SK-N-SH (cell line): ENCODE measurements around the gene SLC30A5. TPM values are rescaled to one million over a fixed set of nuclear protein-coding genes. Genes with fewer than 3 reads are reported as not detected.

Source experiments
- CTCF ChIA-PET: fragments of 300-600, 350-600 bp; formaldehyde crosslinking; extraction: SDS; loops from one replicate; lab custom pipeline; 2021; lab: Yijun Ruan, JAX
- POLR2A ChIA-PET: fragments of 350-600 bp; sonication (Branson Sonifier 250); formaldehyde crosslinking; extraction: SDS; loops from one replicate; lab custom pipeline; 2020; ENCODE audit warnings: antibody characterized with exemption, inconsistent platforms; lab: Yijun Ruan, JAX
- DNase-seq: peaks from one replicate; pipeline ENCODE4 v3.0.0; 2012
- H2AFZ ChIP-seq: fragments of 200-600 bp; sonication (generic); 2 replicates; pipeline ENCODE4 v1.8.1; 2016; ENCODE audit warnings: antibody characterized with exemption, mild to moderate bottlenecking, low read depth
- H3F3A ChIP-seq: fragments of 200-600 bp; sonication (generic); replicated peaks from 2 replicates; pipeline ENCODE3; 2016; ENCODE audit warnings: antibody characterized with exemption, mild to moderate bottlenecking; ENCODE audit not compliant: insufficient read depth
- H3K27ac ChIP-seq, 2 experiments: fragments of 200-500 bp in 1 of 2; fragments of 200-600 bp in 1 of 2; sonication (Bioruptor generic) in 1 of 2; sonication (generic), shearing (Covaris generic) in 1 of 2; 2 replicates each; pipeline versions ENCODE4 v1.5.1 to v1.6.1; 2014 to 2016; ENCODE audit warnings: low read depth in 2 of 2, inconsistent platforms in 1 of 2, low read length in 1 of 2, mild to moderate bottlenecking in 1 of 2, mixed read lengths in 1 of 2
- H3K27me3 ChIP-seq: fragments of 200-600 bp; sonication (generic), shearing (Covaris generic); 2 replicates; pipeline ENCODE4 v1.6.1; 2016; ENCODE audit warnings: mixed run types; ENCODE audit not compliant: insufficient read depth
- H3K36me3 ChIP-seq, 2 experiments: fragments of 200-500 bp in 1 of 2; fragments of 200-600 bp in 1 of 2; sonication (Bioruptor generic) in 1 of 2; sonication (generic) in 1 of 2; replicated peaks in 1 of 2; 2 replicates each; pipeline versions ENCODE3 to v1.5.1; 2014 to 2016; ENCODE audit warnings: low read length in 1 of 2, mild to moderate bottlenecking in 1 of 2; ENCODE audit not compliant: insufficient read depth in 2 of 2, control insufficient read depth in 1 of 2
- H3K4me1 ChIP-seq, 2 experiments: fragments of 200-500 bp in 1 of 2; fragments of 200-600 bp in 1 of 2; sonication (Bioruptor generic) in 1 of 2; sonication (generic), shearing (Covaris generic) in 1 of 2; 2 replicates each; pipeline versions ENCODE4 v1.5.1 to v1.6.1; 2014 to 2016; ENCODE audit warnings: low read depth in 1 of 2, low read length in 1 of 2, mixed run types in 1 of 2; ENCODE audit not compliant: insufficient read depth in 2 of 2, control insufficient read depth in 1 of 2
- H3K4me2 ChIP-seq: fragments of 200-600 bp; sonication (generic), shearing (Covaris generic); 2 replicates; pipeline ENCODE4 v1.6.1; 2017; ENCODE audit warnings: mixed run types
- H3K4me3 ChIP-seq, 2 experiments: fragments of 200-500 bp in 1 of 2; fragments of 200-600 bp in 1 of 2; sonication (Bioruptor generic) in 1 of 2; sonication (generic), shearing (Covaris generic) in 1 of 2; 2 replicates each; pipeline versions ENCODE4 v1.5.1 to v1.8.1; 2014 to 2016; ENCODE audit warnings: low read depth in 2 of 2, inconsistent platforms in 1 of 2, low read length in 1 of 2, mild to moderate bottlenecking in 1 of 2, mixed read lengths in 1 of 2, moderate library complexity in 1 of 2
- H3K79me2 ChIP-seq: fragments of 200-600 bp; sonication (generic); 2 replicates; pipeline ENCODE4 v1.8.1; 2017; ENCODE audit warnings: mild to moderate bottlenecking; ENCODE audit not compliant: insufficient read depth
- H3K9ac ChIP-seq: fragments of 200-600 bp; sonication (generic); 2 replicates; pipeline ENCODE4 v1.6.1; 2017; ENCODE audit warnings: mixed run types
- H3K9me2 ChIP-seq: fragments of 200-600 bp; sonication (generic); 2 replicates; pipeline ENCODE4 v1.6.1; 2017; ENCODE audit warnings: mixed run types
- H3K9me3 ChIP-seq: fragments of 200-600 bp; sonication (generic); 2 replicates; pipeline ENCODE4 v1.6.1; 2017; ENCODE audit warnings: mixed run types, mild to moderate bottlenecking, moderate library complexity
- H4K20me1 ChIP-seq: fragments of 200-600 bp; sonication (generic); 2 replicates; pipeline ENCODE4 v1.6.1; 2017; ENCODE audit warnings: mild to moderate bottlenecking, mixed run types; ENCODE audit not compliant: insufficient read depth
- CHD2 ChIP-seq: fragments of 150-350 bp; IDR thresholded peaks from 2 replicates; pipeline ENCODE4 v1.6.1; 2018; ENCODE audit warnings: low read length; ENCODE audit not compliant: partially characterized antibody
- CTCF ChIP-seq: fragments of 200-600 bp; sonication (generic); IDR thresholded peaks from 2 replicates; pipeline ENCODE4 v1.6.1; 2017; ENCODE audit warnings: antibody characterized with exemption, mild to moderate bottlenecking, moderate library complexity
- ELF1 ChIP-seq: IDR thresholded peaks from 2 replicates; pipeline ENCODE4 v1.4.0; 2012
- EP300 ChIP-seq, 2 experiments: IDR thresholded peaks; 2 replicates each; pipeline versions ENCODE4 v1.4.0 to v1.6.1; 2012; ENCODE audit warnings: borderline replicate concordance in 1 of 2, low read depth in 1 of 2, low read length in 1 of 2
- FOSL2 ChIP-seq: IDR thresholded peaks from 2 replicates; pipeline ENCODE4 v1.4.0; 2012; ENCODE audit warnings: low read depth, mild to moderate bottlenecking, moderate library complexity, borderline replicate concordance
- FOXJ3 ChIP-seq: sonication (generic); formaldehyde crosslinking; IDR thresholded peaks from 2 replicates; pipeline ENCODE4 v1.5.1; 2020; ENCODE audit warnings: mild to moderate bottlenecking, missing genetic modification reagents
- GABPA ChIP-seq: IDR thresholded peaks from 2 replicates; pipeline ENCODE4 v1.4.0; 2012; ENCODE audit warnings: low read depth, mild to moderate bottlenecking
- MXI1 ChIP-seq: IDR thresholded peaks from 2 replicates; pipeline ENCODE4 v1.6.1; 2012; ENCODE audit warnings: mild to moderate bottlenecking, low read depth, low read length, improper control_type of control experiment
- PBX3 ChIP-seq: IDR thresholded peaks from 2 replicates; pipeline ENCODE4; 2012
- POLR2AphosphoS5 ChIP-seq: IDR thresholded peaks from 2 replicates; pipeline ENCODE4 v1.6.1; 2012; ENCODE audit warnings: low read depth, low read length
- RAD21 ChIP-seq: IDR thresholded peaks from 2 replicates; pipeline ENCODE4 v1.6.1; 2012; ENCODE audit warnings: mild to moderate bottlenecking, low read length
- REST ChIP-seq: IDR thresholded peaks from 2 replicates; pipeline ENCODE4 v1.6.1; 2012; ENCODE audit warnings: mild to moderate bottlenecking, low read depth, low read length, moderate library complexity
- RFX5 ChIP-seq: IDR thresholded peaks from 2 replicates; pipeline ENCODE4 v1.6.1; 2012; ENCODE audit warnings: mild to moderate bottlenecking, improper control_type of control experiment, low read length
- RXRA ChIP-seq: IDR thresholded peaks from 2 replicates; pipeline ENCODE4 v1.4.0; 2012; ENCODE audit warnings: low read depth, mild to moderate bottlenecking, borderline replicate concordance
- SMC3 ChIP-seq: IDR thresholded peaks from 2 replicates; pipeline ENCODE4 v1.6.1; 2012; ENCODE audit warnings: low read depth, low read length, improper control_type of control experiment
- TCF12 ChIP-seq: IDR thresholded peaks from 2 replicates; pipeline ENCODE4 v1.4.0; 2012
- TEAD4 ChIP-seq: IDR thresholded peaks from 2 replicates; pipeline ENCODE4 v1.4.0; 2012; ENCODE audit warnings: mild to moderate bottlenecking, borderline replicate concordance; ENCODE audit not compliant: insufficient read depth
- USF2 ChIP-seq: fragments of 150-350 bp; IDR thresholded peaks from 2 replicates; pipeline ENCODE4 v1.6.1; 2017; ENCODE audit warnings: antibody characterized with exemption, low read length, low read depth, borderline replicate concordance
- ZBTB33 ChIP-seq: IDR thresholded peaks from 2 replicates; pipeline ENCODE4 v1.4.0; 2012; ENCODE audit warnings: low read depth, borderline replicate concordance
- WGBS: methylation state at CpG from one replicate; pipeline ENCODE4 v1.1.6; 2017; ENCODE audit warnings: low lambda C conversion rate; 5-methylcytosine and 5-hydroxymethylcytosine counted together
- polyA plus RNA-seq, 3 experiments: library from polyadenylated mRNA; depleted of rRNA; stranded (reverse); fragments of >200 nt; gene quantifications; 2 replicates each; pipeline ENCODE4 v1.2.3, GENCODE V29; 2012

The SLC30A5 gene
- polyA plus RNA-seq, 1 of the 3 experiments (the other 2 are of a cell fraction) = 28.5 TPM

GRCh38 chr5:69083412-69083811 lies 10.4 kb upstream of the SLC30A5 start:
- Histone ChIP-seq H3K79me2 (no peaks in the 10 kb centered on the region), H4K20me1 (no peaks in the 10 kb centered on the region), H3K36me3 (no peaks in the 10 kb centered on the region), H3K9ac (no peak overlapping the region), H3K4me1 (no peaks in the 10 kb centered on the region), H3K27ac (no peak overlapping the region), H3K27me3 (no peaks in the 10 kb centered on the region), H3K4me3 (no peak overlapping the region), H3K4me2 (no peak overlapping the region), H3K9me2 (no peaks in the 10 kb centered on the region), H2AFZ (peak overlapping the region; percentile 42; the same call in 1 of the 2 replicates), H3F3A (no peaks in the 10 kb centered on the region), H3K9me3 (no peaks in the 10 kb centered on the region)
- TF ChIP-seq GABPA = no peak
- TF ChIP-seq ELF1 = no peak
- peak; percentile 18; the same call in 1 of the 2 replicates for TF ChIP-seq CTCF
- no peak for TF ChIP-seq FOSL2
- no peak for TF ChIP-seq FOXJ3 (CRISPR knock-in tag)
- no peak for TF ChIP-seq RFX5
- TF ChIP-seq TCF12 = no peak
- TF ChIP-seq USF2 = no peak
- TF ChIP-seq TEAD4 = no peak
- TF ChIP-seq RXRA = no peak
- TF ChIP-seq PBX3 = no peak
- TF ChIP-seq CHD2 = no peak
- TF ChIP-seq RAD21 = 0 out of 2 replicates have a peak, but pooled peaks have one; percentile 20
- no peak for TF ChIP-seq SMC3
- no peak for TF ChIP-seq MXI1
- ChIA-PET CTCF (interaction anchor here (1.1 to 3.6 kb wide), 5 partner anchors 10 to 60 kb away, joined by 3 to 31 read pairs (median 5); partner anchors contain the start of gene SLC30A5), POLR2A (no interaction called here)
- DNase-seq = no peak

GRCh38 chr5:69084195-69084594 lies 9.6 kb upstream of the SLC30A5 start:
- Histone ChIP-seq H3K27ac (no peak overlapping the region), H3K4me3 (no peak overlapping the region), H4K20me1 (no peaks in the 10 kb centered on the region), H3K36me3 (no peaks in the 10 kb centered on the region), H3K4me1 (no peaks in the 10 kb centered on the region), H3K79me2 (no peaks in the 10 kb centered on the region), H3K4me2 (no peak overlapping the region), H3F3A (no peaks in the 10 kb centered on the region), H3K9me2 (no peaks in the 10 kb centered on the region), H3K9ac (no peak overlapping the region), H3K27me3 (no peaks in the 10 kb centered on the region), H3K9me3 (no peaks in the 10 kb centered on the region), H2AFZ (0 out of 2 replicates have a peak overlapping the region, but pooled peaks have one; percentile 55)
- CTCF ChIA-PET = interaction anchor here (1.1 to 3.6 kb wide), 4 partner anchors 9 to 60 kb away, joined by 3 to 31 read pairs (median 8); partner anchors contain the start of gene SLC30A5
- POLR2A ChIA-PET = no interaction called here
- DNase-seq = no peak
- WGBS = 59% methylated on average over 3 of the region's 3 CpGs
- no peak for TF ChIP-seq TCF12
- no peak for TF ChIP-seq EP300 (IDR thresholded peaks at IDR 0.05; ENCODE audit: borderline replicate concordance in 1 of 2, low read depth in 1 of 2, low read length in 1 of 2)
- no peak for TF ChIP-seq REST
- no peak for TF ChIP-seq ZBTB33
- no peak for TF ChIP-seq ELF1
- no peak for TF ChIP-seq FOSL2
- no peak for TF ChIP-seq POLR2AphosphoS5
- TF ChIP-seq RXRA = no peak
